ENCODE measurements around the gene CR1L.

DNA sequence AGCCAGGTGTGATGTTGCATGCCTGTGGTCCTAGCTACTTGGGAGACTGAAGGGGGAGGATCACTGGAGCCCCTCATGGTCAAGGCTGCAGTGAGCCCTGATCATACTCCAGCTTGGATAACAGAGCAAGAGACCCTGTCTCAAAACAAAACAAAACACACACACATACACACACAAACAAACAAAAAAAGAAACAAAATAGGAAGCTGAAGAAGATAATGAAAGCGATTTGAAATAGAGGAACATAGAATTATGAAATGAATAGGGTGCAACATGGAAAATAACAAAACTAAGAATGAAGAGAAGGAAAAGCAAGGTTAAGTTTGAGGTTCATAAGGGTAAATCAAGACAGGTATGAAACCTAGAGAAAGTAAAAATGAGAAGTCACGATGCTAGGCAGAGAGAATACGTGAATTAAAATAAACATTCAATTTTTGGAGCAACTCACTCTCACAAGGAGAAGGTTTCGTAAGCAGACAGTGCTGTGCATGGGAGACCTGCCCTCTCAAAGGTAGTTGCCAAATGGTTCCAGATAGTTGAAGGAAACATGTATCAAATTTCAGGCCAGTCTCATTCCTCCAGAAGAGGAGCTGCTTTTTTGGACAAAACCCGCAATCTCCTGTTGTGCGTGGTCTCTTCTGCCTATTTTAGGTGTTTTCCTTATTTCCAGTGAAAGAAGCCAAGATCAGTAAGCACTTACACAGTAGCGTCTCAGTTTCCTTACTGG lies 110.2 kb downstream of the CR1L start:
- no peak for TF ChIP-seq EZH2 (IDR thresholded peaks at IDR 0.05; ENCODE audit: low read length, missing control alignments)
- TF ChIP-seq, protein P1, sequence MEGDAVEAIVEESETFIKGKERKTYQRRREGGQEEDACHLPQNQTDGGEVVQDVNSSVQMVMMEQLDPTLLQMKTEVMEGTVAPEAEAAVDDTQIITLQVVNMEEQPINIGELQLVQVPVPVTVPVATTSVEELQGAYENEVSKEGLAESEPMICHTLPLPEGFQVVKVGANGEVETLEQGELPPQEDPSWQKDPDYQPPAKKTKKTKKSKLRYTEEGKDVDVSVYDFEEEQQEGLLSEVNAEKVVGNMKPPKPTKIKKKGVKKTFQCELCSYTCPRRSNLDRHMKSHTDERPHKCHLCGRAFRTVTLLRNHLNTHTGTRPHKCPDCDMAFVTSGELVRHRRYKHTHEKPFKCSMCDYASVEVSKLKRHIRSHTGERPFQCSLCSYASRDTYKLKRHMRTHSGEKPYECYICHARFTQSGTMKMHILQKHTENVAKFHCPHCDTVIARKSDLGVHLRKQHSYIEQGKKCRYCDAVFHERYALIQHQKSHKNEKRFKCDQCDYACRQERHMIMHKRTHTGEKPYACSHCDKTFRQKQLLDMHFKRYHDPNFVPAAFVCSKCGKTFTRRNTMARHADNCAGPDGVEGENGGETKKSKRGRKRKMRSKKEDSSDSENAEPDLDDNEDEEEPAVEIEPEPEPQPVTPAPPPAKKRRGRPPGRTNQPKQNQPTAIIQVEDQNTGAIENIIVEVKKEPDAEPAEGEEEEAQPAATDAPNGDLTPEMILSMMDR (conservative IDR thresholded peaks at IDR 0.05 in 1 of 2, IDR thresholded peaks at IDR 0.05 in 1 of 2; ENCODE audit: low read depth in 1 of 2, low read length in 2 of 2), result no peak
